GM23248 (cell line): ENCODE data around the gene CARD11.
"Not testable (repeated sequence)": the region's sequence is repeated elsewhere in the genome, so short reads cannot be mapped to it uniquely, and the experiment has no call there.

Experiments used
- EZH2 ChIP-seq: fragments of 200-600 bp; sonication (generic); IDR thresholded peaks from 2 replicates; pipeline ENCODE4 v1.6.1; 2018; ENCODE audit warnings: antibody characterized with exemption, mild to moderate bottlenecking; ENCODE audit not compliant: insufficient read depth, poor library complexity, severe bottlenecking
- EZH2phosphoT487 ChIP-seq: fragments of 200-600 bp; sonication (generic); IDR thresholded peaks from 2 replicates; pipeline ENCODE4 v1.6.1; 2018; ENCODE audit warnings: antibody characterized with exemption, moderate library complexity, mild to moderate bottlenecking, low read depth; ENCODE audit not compliant: insufficient read depth

DNA sequence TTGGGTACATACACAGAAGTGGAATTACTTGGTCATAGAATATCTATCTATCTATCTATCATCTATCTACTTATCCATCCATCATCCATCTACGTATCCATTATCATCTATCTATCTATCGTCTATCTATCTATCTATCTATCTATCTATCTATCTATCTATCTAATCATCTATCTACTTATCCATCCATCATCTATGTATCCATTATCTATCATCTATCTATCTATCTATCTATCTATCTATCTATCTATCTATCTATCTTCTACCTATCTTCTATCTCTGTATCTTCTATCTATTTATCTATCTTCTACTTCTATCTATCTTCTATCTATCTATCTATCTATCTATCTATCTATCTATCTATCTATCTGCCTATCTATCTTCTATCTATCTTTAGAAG is 123.2 kb downstream of the CARD11 start:
- not testable (repeated sequence) for TF ChIP-seq EZH2, EZH2phosphoT487
